ENCODE results near the gene LDLRAP1.

DNA sequence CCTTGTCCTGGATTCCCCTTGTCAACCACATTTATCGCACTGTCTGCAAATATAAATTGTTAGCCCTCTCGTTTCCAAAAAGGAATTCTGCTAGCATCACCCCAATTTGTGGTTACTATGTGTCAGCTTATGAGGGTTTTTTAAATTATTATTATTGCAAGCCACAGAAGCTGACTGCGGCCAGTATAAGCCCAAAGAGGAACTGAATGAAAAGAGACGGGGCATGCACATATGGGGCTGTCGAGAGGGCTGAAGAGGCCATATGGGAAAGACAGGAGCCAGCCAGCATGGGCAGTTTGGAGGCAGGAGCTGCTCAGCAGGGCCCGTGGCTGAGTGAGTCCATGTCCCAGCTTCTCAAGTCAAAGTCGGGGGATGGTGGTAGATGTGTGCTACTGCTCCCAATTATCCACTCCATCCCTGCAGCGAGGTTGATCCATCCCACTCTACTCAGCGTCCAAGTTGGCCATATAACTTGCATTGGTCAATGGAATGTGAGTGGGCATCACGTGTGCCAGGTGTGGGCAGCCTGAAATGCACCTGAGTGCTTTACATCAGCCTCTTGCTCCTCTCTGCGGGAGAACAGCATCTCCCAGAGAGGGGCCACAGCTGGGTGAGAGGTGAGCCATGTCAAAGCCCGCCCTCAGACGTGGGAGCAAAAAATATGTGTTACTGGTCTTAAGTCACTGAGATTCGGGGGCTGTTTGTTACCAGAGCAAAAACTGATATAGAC lies 37.6 kb upstream of the LDLRAP1 start:
- TF ChIP-seq, protein P1, sequence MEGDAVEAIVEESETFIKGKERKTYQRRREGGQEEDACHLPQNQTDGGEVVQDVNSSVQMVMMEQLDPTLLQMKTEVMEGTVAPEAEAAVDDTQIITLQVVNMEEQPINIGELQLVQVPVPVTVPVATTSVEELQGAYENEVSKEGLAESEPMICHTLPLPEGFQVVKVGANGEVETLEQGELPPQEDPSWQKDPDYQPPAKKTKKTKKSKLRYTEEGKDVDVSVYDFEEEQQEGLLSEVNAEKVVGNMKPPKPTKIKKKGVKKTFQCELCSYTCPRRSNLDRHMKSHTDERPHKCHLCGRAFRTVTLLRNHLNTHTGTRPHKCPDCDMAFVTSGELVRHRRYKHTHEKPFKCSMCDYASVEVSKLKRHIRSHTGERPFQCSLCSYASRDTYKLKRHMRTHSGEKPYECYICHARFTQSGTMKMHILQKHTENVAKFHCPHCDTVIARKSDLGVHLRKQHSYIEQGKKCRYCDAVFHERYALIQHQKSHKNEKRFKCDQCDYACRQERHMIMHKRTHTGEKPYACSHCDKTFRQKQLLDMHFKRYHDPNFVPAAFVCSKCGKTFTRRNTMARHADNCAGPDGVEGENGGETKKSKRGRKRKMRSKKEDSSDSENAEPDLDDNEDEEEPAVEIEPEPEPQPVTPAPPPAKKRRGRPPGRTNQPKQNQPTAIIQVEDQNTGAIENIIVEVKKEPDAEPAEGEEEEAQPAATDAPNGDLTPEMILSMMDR (IDR thresholded peaks at IDR 0.05; ENCODE audit: low read depth, low read length, missing input control) = no peak
- TF ChIP-seq YY1 (IDR thresholded peaks at IDR 0.05) (no peak), RAD21 (IDR thresholded peaks at IDR 0.05) (no peak), JUND (IDR thresholded peaks at IDR 0.05) (no peak)
- TF ChIP-seq, protein P2, sequence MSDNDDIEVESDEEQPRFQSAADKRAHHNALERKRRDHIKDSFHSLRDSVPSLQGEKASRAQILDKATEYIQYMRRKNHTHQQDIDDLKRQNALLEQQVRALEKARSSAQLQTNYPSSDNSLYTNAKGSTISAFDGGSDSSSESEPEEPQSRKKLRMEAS (IDR thresholded peaks at IDR 0.05) = no peak

All from liver (tissue), 3 donors.